HepG2 (cell line): ENCODE results near the gene DRAM1. TPM values are rescaled to one million over a fixed set of nuclear protein-coding genes. Genes with fewer than 3 reads are reported as not detected.

Experiments used
- BHLHE40 ChIP-seq: IDR thresholded peaks from 2 replicates; pipeline ENCODE4 v1.6.1; 2011; ENCODE audit warnings: low read length, improper control_type of control experiment
- HES4 ChIP-seq: sonication (generic); formaldehyde crosslinking; IDR thresholded peaks from 2 replicates; pipeline ENCODE4 v1.9.0; 2021; ENCODE audit warnings: mild to moderate bottlenecking, missing genetic modification reagents, borderline replicate concordance
- HNRNPK ChIP-seq: fragments of 200-400 bp; formaldehyde crosslinking; IDR thresholded peaks from 2 replicates; pipeline ENCODE4 v1.6.1; 2018; ENCODE audit warnings: low read length, low read depth, moderate library complexity, mild to moderate bottlenecking; ENCODE audit not compliant: poor library complexity, severe bottlenecking
- ISX ChIP-seq: sonication (generic); formaldehyde crosslinking; conservative IDR thresholded peaks from 2 replicates; pipeline ENCODE4 v1.5.0; 2020; ENCODE audit warnings: missing genetic modification reagents
- MEIS2 ChIP-seq: sonication (generic); formaldehyde crosslinking; IDR thresholded peaks from 2 replicates; pipeline ENCODE4 v1.9.0; 2021; ENCODE audit warnings: mild to moderate bottlenecking, missing genetic modification reagents
- MLLT10 ChIP-seq: sonication (generic); formaldehyde crosslinking; IDR thresholded peaks from 2 replicates; pipeline ENCODE4 v1.4.0; 2020; ENCODE audit warnings: missing genetic modification reagents
- POGZ ChIP-seq: sonication (generic); formaldehyde crosslinking; IDR thresholded peaks from 2 replicates; pipeline ENCODE4 v1.4.0; 2020; ENCODE audit warnings: mild to moderate bottlenecking, missing genetic modification reagents
- SAP130 ChIP-seq: IDR thresholded peaks from 2 replicates; pipeline ENCODE4 v1.6.1; 2016; ENCODE audit warnings: low read depth
- XRCC5 ChIP-seq: fragments of 200-400 bp; formaldehyde crosslinking; optimal IDR thresholded peaks from 2 replicates; pipeline ENCODE3; 2017; ENCODE audit warnings: mild to moderate bottlenecking, low read length
- ZNF230 ChIP-seq: sonication (generic); formaldehyde crosslinking; IDR thresholded peaks from 2 replicates; pipeline ENCODE4 v1.4.0; 2020; ENCODE audit warnings: mild to moderate bottlenecking, missing genetic modification reagents
- ZNF235 ChIP-seq: sonication (generic); formaldehyde crosslinking; IDR thresholded peaks from 2 replicates; pipeline ENCODE4 v1.8.1; 2023; ENCODE audit warnings: mild to moderate bottlenecking, missing genetic modification reagents, borderline replicate concordance
- ZNF552 ChIP-seq: sonication (generic); formaldehyde crosslinking; IDR thresholded peaks from 2 replicates; pipeline ENCODE4 v1.9.0; 2022; ENCODE audit warnings: missing genetic modification reagents, mild to moderate bottlenecking, borderline replicate concordance
- ZNF766 ChIP-seq: sonication (generic); formaldehyde crosslinking; IDR thresholded peaks from 2 replicates; pipeline ENCODE4 v1.5.0; 2020; ENCODE audit warnings: missing genetic modification reagents, borderline replicate concordance
- ZNF768 ChIP-seq: sonication (generic); formaldehyde crosslinking; IDR thresholded peaks from 2 replicates; pipeline ENCODE4 v1.4.0; 2020; ENCODE audit warnings: missing genetic modification reagents
- ZSCAN12 ChIP-seq: sonication (generic); formaldehyde crosslinking; IDR thresholded peaks from 2 replicates; pipeline ENCODE4 v1.9.0; 2021; ENCODE audit warnings: mild to moderate bottlenecking, missing genetic modification reagents
- polyA plus RNA-seq, 8 experiments: library from polyadenylated mRNA; depleted of rRNA in 3 of 8; stranded (reverse) in 7 of 8; unstranded in 1 of 8; fragments of >200 nt; fragmentation: Illumina TruSeq in 4 of 8; extraction: Trizol in 4 of 8; gene quantifications; 2 replicates each; pipeline versions ENCODE4 v1.2.1 to v1.2.3, GENCODE V29; 2011 to 2016; ENCODE audit warnings: low read depth in 4 of 8, missing spikeins in 1 of 8, mixed read lengths in 1 of 8; ENCODE audit not compliant: insufficient read depth in 1 of 8
- total RNA-seq, 5 experiments: library from RNA; depleted of rRNA; stranded (reverse); fragments of >200 nt; fragmentation: Illumina TruSeq; extraction: Trizol; gene quantifications; 2 replicates each; pipeline ENCODE4 v1.2.3, GENCODE V29; 2016; ENCODE audit warnings: low read depth in 1 of 5
- TF ChIP-seq, protein P1 (sequence below): IDR thresholded peaks from 2 replicates; pipeline ENCODE4 v1.6.1; 2018; ENCODE audit warnings: missing genetic modification reagents, mild to moderate bottlenecking, missing compliant biosample characterization
- TF ChIP-seq, protein P2 (sequence below): sonication (generic); formaldehyde crosslinking; IDR thresholded peaks from 2 replicates; pipeline ENCODE4 v1.4.0; 2020; ENCODE audit warnings: mild to moderate bottlenecking, low read depth, missing genetic modification reagents
- TF ChIP-seq, protein P3 (sequence below): IDR thresholded peaks from 2 replicates; pipeline ENCODE4 v1.4.0; 2020; ENCODE audit warnings: mild to moderate bottlenecking, missing genetic modification reagents
- TF ChIP-seq, protein P4 (sequence below): sonication (generic); formaldehyde crosslinking; IDR thresholded peaks from 2 replicates; pipeline ENCODE4 v1.5.1; 2020; ENCODE audit warnings: missing genetic modification reagents, mild to moderate bottlenecking, borderline replicate concordance
- TF ChIP-seq, protein P5 (sequence below): sonication (generic); formaldehyde crosslinking; IDR thresholded peaks from 2 replicates; pipeline ENCODE4 v1.5.1; 2020; ENCODE audit warnings: missing genetic modification reagents, mild to moderate bottlenecking, borderline replicate concordance

The DRAM1 gene
- total and polyA plus RNA-seq, 2 of the 13 experiments (the other 11 are each of a cell fraction or from before 2014, with no cell fraction given), result 20.9 to 32.6 TPM

DNA sequence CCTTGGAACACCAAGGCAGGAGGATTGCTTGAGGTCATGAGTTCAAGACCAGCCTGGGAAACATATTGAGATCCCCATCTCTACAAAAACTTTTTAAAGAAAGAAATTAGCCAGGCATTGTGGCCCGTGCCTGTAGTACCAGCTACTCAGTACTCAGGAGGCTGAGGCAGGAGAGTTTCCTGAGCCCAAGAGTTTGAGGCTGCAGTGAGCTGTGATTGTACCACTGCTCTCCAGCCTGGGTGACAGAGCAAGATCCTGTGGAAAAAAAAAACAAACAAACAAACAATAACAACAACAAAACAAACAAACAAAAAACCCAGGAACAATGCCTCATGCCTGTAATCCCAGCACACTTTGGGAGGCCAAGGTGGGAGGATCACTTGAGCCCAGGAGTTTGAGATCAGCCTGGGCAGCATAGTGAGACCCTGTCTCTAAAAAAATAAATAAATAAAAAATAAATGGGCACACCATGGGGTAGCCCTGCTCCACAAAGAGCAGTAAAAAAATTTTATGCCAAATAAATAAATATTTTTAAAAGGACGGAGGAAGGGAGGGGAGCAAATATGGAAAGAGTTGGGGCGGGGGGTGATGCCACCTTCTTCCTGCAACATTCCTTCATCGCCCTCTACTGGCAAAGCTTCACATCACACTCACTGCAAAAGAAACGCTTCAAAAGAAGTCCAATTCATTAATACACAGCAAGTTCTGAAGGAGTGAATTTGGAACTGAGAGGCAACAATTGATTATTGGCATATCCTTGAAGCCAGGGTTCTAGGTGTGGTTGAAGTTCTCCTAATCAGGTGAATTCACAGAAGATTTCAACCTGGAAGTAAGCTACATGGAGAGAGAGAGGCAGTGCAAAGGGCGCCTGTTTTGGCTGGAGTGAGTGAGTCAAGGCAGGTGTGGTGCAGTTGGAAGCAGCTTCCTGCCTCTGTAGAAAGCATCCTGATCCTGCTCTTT, 37.8 kb upstream of the DRAM1 start (continued):
- TF ChIP-seq, protein P1, sequence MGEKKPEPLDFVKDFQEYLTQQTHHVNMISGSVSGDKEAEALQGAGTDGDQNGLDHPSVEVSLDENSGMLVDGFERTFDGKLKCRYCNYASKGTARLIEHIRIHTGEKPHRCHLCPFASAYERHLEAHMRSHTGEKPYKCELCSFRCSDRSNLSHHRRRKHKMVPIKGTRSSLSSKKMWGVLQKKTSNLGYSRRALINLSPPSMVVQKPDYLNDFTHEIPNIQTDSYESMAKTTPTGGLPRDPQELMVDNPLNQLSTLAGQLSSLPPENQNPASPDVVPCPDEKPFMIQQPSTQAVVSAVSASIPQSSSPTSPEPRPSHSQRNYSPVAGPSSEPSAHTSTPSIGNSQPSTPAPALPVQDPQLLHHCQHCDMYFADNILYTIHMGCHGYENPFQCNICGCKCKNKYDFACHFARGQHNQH, result no peak
- TF ChIP-seq ISX (CRISPR knock-in tag) (no peak), XRCC5 (no peak), MLLT10 (CRISPR knock-in tag) (no peak), ZNF766 (no peak), ZNF552 (no peak), MEIS2 (no peak), ZNF230 (CRISPR knock-in tag) (no peak), HES4 (CRISPR knock-in tag) (no peak), ZSCAN12 (CRISPR knock-in tag) (no peak), HNRNPK (no peak), ZNF768 (no peak), BHLHE40 (0 out of 2 replicates have a peak, but pooled peaks have one; percentile 10), ZNF235 (CRISPR knock-in tag) (no peak), POGZ (CRISPR knock-in tag) (no peak), SAP130 (0 out of 2 replicates have a peak, but pooled peaks have one; percentile 15)
- TF ChIP-seq, protein P2, sequence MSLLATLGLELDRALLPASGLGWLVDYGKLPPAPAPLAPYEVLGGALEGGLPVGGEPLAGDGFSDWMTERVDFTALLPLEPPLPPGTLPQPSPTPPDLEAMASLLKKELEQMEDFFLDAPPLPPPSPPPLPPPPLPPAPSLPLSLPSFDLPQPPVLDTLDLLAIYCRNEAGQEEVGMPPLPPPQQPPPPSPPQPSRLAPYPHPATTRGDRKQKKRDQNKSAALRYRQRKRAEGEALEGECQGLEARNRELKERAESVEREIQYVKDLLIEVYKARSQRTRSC (CRISPR knock-in tag), result no peak
- TF ChIP-seq, protein P3, sequence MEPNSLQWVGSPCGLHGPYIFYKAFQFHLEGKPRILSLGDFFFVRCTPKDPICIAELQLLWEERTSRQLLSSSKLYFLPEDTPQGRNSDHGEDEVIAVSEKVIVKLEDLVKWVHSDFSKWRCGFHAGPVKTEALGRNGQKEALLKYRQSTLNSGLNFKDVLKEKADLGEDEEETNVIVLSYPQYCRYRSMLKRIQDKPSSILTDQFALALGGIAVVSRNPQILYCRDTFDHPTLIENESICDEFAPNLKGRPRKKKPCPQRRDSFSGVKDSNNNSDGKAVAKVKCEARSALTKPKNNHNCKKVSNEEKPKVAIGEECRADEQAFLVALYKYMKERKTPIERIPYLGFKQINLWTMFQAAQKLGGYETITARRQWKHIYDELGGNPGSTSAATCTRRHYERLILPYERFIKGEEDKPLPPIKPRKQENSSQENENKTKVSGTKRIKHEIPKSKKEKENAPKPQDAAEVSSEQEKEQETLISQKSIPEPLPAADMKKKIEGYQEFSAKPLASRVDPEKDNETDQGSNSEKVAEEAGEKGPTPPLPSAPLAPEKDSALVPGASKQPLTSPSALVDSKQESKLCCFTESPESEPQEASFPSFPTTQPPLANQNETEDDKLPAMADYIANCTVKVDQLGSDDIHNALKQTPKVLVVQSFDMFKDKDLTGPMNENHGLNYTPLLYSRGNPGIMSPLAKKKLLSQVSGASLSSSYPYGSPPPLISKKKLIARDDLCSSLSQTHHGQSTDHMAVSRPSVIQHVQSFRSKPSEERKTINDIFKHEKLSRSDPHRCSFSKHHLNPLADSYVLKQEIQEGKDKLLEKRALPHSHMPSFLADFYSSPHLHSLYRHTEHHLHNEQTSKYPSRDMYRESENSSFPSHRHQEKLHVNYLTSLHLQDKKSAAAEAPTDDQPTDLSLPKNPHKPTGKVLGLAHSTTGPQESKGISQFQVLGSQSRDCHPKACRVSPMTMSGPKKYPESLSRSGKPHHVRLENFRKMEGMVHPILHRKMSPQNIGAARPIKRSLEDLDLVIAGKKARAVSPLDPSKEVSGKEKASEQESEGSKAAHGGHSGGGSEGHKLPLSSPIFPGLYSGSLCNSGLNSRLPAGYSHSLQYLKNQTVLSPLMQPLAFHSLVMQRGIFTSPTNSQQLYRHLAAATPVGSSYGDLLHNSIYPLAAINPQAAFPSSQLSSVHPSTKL (CRISPR knock-in tag), result 0 out of 2 replicates have a peak, but pooled peaks have one; percentile 17
- TF ChIP-seq, protein P4, sequence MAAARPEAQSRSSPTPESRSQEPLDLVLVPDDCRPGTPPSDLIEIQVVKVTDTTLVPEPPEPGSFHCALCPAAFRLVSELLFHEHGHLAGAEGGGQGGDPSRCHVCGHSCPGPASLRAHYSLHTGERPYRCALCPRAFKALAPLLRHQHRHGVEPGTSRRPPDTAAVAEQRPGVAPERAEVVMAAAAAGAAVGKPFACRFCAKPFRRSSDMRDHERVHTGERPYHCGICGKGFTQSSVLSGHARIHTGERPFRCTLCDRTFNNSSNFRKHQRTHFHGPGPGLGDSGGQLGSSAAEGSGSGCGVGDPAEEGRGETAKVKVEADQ (CRISPR knock-in tag), result no peak
- TF ChIP-seq, protein P5, sequence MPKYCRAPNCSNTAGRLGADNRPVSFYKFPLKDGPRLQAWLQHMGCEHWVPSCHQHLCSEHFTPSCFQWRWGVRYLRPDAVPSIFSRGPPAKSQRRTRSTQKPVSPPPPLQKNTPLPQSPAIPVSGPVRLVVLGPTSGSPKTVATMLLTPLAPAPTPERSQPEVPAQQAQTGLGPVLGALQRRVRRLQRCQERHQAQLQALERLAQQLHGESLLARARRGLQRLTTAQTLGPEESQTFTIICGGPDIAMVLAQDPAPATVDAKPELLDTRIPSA (CRISPR knock-in tag), result no peak
